ENCODE data around the gene BMPR1A. TPM values are rescaled to one million over a fixed set of nuclear protein-coding genes. Genes with fewer than 3 reads are reported as not detected.

Gene BMPR1A
- total RNA-seq, 4 donors from 2014 or later: 26.5 to 44.9 (median 37.1) TPM

DNA sequence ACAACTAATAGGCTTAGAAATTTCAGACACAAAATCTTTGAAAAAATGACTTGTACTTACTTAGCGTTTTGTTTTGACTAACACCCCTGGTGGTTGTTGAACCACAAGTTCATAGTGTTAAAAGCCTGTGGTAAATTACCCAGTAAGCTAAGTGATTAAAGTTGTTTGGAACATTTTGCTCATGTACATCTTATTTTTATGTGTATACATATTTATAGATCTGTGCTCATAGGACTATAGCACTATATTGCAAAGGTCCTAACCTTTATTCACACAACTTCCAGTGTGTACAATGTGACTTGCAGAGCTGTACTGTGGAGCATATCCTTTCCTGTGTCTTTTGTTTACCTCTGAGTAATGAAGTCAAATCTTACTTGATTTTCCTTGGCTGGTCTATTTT is 79.6 kb downstream of the BMPR1A start:
- DNase-seq (ENCODE audit: low spot score): no peak
- no peak for ATAC-seq (ENCODE audit: low FRiP score)
- TF ChIP-seq, protein P1, sequence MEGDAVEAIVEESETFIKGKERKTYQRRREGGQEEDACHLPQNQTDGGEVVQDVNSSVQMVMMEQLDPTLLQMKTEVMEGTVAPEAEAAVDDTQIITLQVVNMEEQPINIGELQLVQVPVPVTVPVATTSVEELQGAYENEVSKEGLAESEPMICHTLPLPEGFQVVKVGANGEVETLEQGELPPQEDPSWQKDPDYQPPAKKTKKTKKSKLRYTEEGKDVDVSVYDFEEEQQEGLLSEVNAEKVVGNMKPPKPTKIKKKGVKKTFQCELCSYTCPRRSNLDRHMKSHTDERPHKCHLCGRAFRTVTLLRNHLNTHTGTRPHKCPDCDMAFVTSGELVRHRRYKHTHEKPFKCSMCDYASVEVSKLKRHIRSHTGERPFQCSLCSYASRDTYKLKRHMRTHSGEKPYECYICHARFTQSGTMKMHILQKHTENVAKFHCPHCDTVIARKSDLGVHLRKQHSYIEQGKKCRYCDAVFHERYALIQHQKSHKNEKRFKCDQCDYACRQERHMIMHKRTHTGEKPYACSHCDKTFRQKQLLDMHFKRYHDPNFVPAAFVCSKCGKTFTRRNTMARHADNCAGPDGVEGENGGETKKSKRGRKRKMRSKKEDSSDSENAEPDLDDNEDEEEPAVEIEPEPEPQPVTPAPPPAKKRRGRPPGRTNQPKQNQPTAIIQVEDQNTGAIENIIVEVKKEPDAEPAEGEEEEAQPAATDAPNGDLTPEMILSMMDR (IDR thresholded peaks at IDR 0.05): no peak

DNA sequence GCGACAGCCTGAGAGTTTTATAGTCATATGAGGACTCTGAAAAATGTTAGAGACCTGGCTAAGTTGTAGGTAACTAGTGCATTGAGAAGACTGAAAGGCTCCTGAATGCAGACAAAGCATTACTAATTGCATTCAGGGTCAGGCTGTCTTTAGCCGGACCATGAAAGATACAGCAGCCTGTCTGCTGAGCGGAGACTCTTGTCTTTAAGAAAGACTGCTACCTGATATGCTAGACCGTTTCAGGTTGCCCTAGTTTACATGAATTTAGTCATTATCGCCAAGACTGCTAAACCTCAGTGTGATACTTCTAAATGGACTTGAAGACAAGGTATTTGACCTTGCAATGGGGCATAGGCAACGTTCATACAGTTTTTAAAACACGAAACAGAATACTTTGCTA is 81.2 kb downstream of the BMPR1A start:
- DNase-seq (ENCODE audit: low spot score): no peak
- TF ChIP-seq, protein P1 (IDR thresholded peaks at IDR 0.05): no peak
- ATAC-seq (ENCODE audit: low FRiP score): no peak

GRCh38 chr10:86840498-86840897 is 84.1 kb downstream of the BMPR1A start:
- no peak for ATAC-seq (ENCODE audit: low FRiP score)
- TF ChIP-seq, protein P1 (IDR thresholded peaks at IDR 0.05): no peak
- DNase-seq (ENCODE audit: low spot score): no peak

GRCh38 chr10:86846088-86846487 is 89.7 kb downstream of the BMPR1A start:
- ATAC-seq (ENCODE audit: low FRiP score) (no peak), DNase-seq (ENCODE audit: low spot score) (no peak)
- TF ChIP-seq, protein P1 (IDR thresholded peaks at IDR 0.05): no peak

GRCh38 chr10:86848747-86849146 is 92.3 kb downstream of the BMPR1A start:
- TF ChIP-seq, protein P1 (IDR thresholded peaks at IDR 0.05): no peak
- DNase-seq (ENCODE audit: low spot score): no peak
- ATAC-seq (ENCODE audit: low FRiP score): no peak

GRCh38 chr10:86849181-86849894 is 92.9 kb downstream of the BMPR1A start:
- TF ChIP-seq, protein P1 (IDR thresholded peaks at IDR 0.05): no peak
- no peak for ATAC-seq (ENCODE audit: low FRiP score)
- DNase-seq (ENCODE audit: low spot score): no peak

DNA sequence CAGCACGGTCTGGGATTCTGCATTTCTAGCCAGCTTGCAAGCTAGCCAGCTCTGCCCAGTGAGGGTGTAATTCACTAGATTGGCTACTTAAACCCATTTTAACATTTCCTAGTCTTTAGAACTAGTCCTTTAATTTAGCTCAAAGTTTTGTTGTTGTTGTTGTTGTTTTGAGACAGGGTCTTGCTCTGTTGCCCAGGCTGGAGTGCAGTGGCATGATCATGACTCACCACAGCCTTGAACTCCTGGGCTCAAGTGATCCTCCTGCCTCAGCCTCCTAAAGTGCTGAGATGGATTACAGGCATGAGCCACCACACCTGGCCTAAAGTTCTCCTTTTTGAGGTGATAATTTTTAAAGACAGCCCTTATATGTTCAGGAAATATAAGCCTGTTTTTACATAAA is 94.1 kb downstream of the BMPR1A start:
- TF ChIP-seq, protein P1 (IDR thresholded peaks at IDR 0.05): no peak
- ATAC-seq (ENCODE audit: low FRiP score): no peak
- no peak for DNase-seq (ENCODE audit: low spot score)
